GM18861 (cell line): ENCODE measurements around the gene SLC24A3.

Experiments used
- ATAC-seq: cut with Tn5 transposase; IDR thresholded peaks from one replicate; pipeline ENCODE4 v1.9.1; 2021; ENCODE audit not compliant: unreplicated experiment

SLC24A3 gene

DNA sequence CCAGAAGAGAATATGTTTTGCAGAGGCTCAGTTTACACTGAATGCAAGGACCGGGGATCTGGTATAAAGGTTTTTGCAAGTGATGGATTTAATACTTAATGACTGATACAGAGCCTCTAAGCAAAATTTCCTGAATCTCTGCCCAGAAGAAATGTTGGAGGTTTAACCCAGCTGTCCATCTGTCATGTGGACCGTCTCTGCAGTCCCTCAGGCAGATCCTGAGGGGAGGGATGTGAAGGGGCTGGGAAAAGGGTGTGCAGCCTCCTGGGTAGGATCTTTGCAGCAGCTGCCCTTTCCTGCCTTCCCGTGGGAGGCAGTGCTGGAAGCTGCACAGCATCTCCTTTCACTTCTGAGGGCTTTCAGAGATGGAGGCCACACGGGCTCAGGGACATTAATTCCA, 207.0 kb downstream of the SLC24A3 start:
- ATAC-seq = no peak

DNA sequence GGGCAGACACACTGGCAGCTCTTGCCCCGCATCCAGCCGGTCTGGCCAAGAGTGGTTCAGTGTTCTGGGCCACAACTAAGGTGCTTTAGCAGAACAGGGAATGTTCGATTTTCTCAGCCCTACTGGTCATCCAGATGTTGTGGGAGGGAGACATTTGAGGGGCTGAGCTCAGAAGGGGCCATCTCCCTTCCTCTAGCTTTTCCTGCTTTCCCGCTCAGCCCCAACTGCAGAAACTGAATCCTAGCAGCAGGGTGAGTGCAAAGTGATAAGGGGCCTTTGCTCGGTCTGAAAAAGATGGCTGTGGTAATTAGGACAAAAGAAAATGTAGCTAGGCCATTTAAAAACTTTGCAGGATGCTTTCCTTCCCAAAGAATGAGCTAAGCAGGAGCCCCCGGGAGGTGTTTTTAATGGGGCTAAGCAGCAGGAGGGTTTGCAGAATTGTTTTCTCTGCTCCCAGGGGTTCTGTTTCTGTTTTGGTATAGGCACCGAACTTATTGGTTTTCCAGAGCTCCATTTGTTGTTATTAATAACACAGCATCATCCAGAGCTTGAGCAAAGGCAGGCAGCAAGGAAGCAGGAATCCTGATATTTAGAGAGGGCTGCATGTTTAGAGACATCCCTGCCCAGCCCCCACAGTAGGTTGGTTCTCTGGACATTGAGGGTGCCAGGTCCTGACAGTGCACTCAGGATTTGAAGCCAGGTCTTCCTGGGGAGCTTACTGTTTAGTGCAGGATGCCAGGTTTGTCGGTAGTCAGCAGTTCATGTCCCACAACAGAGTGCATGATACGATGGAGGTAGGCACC, 210.9 kb downstream of the SLC24A3 start:
- no peak for ATAC-seq

DNA sequence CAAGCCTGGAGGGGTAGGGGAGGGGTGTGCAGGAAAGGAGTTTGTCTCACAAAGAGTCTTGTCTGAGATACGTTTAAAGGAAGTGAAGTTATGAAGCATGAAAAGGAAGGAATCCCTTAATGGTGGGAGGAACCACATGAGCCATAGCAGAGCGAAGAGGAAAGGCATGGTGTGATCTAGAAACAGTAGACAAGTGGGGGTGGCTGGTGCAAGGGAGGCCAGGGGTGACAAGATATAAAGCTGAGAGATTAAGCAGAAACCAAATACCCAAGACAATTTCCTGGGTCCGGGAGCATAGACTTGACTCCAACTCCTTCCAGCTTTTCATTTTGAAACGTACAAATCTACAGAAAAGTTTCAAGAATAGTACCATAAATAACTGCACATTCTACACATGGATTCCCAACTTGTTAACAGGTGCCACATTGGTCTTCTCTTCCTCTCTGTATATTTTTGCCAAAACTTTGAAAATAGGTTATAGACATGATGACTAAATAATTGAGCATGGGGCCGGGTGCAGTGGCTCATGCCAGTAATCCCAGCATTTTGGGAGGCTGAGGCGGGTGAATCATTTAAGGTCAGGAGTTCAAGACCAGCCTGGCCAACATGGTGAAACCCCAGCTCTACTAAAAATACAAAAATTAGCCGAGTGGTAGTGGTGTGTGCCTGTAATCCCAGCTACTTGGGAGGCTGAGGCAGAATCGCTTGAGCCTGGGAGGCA, 211.6 kb downstream of the SLC24A3 start:
- no peak for ATAC-seq

DNA sequence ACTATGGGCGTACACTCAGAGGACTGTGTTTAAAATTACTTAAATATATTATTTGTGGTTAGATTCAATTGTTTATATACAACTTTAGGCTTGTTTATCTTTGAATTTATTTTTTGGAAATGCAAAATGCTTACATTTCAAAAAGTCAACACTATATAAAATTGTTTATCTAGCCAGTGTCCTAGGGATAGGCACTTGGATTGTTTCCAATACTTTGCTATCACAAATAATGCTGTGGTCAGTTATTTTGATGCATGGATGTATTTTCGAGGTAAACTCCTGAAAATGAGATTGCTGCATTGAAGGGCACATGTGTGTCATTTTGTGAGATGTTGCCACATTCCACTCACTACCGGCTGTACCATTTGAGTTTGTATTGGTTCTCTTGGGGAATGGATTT, 213.9 kb downstream of the SLC24A3 start:
- ATAC-seq = no peak

DNA sequence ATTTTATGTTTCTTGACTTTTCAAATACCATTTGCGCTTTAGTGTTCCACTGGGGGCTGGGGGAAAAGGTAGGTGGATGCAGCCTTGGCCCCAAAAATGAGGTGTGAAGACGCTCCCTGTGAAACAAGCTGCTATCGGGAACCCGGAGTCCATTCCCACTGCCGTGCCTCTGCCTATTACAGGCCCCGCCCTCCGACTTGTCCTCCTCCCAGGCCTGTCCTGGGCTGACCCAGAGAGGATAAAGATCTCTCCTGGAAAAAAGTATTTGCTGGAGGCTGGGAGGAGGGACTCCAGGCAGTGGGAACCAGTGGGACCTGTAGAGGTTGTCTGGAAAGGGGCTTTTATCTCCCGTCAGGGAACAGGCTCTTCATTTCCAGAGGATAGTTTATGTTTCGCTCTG, 215.0 kb downstream of the SLC24A3 start:
- no peak for ATAC-seq

DNA sequence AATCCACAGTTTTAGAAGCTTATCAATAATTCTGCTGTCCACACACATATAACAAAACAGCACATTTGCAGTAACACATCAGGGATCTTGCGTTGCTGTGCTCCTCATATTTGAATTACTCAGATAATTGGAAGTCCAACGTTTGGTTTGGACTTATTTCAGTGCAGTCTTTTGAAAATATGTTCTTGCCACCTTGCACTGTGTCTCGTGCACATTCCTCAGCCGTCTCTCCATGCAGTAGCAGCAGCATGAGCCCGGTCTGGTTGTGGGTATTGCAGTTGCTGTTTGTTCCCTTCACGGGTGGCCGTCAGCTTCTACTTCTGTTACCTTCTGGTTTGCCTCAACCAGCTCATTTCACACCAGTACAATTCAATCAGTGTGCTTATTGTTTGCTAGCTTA, 215.5 kb downstream of the SLC24A3 start:
- no peak for ATAC-seq

DNA sequence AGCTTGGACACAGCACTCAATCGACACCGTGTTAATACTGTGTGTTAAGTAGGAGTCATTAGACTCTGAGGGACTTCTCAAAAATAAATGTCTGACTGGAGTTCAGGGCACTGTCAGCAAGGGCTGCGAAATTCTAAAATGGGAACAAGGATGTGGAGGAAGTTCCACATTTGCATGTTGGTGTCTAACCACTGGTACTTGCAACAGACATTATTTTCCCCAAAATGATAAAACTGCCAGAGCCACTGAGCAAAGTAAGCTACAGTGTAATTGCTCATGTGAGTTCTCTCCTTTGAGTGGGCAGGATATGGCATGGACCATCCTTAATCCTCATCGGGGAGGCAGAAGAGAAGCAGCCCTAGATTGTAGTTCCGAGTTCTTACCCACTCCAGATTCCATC, 215.9 kb downstream of the SLC24A3 start:
- no peak for ATAC-seq

DNA sequence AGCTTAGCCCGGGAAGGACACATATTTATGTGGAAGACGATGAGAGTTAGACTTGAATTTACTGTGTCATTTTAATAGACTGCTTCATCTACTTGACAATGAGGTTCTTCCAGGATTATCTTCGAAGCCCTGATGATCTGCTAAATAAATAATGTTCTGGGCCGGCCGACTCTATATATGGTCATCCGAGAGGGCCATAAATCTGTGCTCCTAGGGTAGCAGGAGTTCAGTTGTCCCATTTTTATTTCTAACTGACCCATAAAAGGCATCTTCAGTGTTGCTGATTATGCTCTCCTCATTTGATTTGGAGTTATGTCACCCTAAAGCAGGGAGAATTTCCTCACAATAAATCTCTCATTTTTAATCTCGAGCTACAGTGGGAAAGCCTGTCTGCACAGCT, 217.1 kb downstream of the SLC24A3 start:
- ATAC-seq = no peak

DNA sequence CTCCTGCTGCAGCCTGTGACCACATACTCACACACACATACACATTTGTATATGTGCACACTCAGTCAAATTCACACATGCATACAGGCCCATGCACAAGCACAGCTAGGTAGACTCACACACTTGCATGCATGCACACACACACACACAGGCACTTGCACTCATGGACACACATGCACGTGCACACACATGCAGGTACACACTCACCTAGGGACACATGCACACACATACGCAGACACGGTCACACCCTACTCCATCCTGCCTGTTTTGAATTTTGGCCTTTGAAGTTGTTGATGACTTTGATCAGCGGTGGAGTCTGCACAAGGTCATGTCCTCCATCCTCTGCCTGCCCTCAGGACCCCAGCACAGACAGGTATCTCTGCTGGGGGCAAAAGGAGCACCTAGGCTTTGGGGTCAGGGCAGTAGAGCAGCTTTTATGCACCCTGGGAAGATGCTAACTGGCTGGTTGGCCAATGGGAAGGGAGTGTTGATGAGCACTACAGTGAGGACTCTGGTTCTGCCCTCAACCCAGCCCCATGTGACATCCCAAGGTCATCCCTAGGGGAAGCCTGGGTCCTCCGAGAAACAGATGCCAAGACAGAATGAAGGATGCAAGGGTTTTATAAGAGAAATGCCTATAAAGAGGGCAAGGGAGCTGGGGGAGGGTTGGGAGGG, 218.3 kb downstream of the SLC24A3 start:
- ATAC-seq = no peak

DNA sequence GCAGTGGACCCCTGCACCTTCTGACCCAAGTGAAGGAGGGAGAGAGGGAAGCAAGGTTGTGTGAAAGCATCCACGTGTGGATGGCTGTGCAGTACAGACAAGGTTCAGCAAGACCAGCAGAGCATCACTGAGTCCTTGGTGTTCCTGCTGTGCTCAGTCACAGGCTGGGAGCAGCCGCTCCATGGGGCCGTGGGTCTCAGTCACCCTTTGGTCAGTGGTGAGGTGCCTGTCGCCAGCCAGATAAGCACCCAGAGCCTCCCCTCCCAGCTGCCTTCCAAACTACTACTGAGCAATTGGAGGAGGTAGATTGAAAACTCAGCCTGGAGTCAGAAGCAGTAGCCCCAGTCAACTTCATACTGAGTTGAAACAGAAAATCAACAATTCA, 218.9 kb downstream of the SLC24A3 start:
- no peak for ATAC-seq

DNA sequence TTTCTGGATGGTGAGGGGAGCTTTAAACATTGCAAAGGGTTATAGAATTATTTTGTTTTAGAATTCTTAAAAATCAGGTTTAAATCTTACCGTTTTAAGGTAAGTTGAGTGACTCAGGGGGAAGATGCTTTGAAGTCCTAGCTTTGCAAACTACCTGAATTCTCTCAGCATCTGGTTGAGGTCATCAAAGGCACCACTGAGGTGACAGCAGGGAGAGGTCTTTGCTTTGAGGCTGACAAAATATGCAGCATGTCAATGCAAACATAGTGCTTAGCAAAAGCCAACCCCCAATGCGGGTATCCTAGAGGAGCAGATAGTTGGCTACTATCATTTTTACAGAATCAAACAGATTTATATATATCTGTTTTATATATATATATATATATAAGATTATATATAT, 219.5 kb downstream of the SLC24A3 start:
- no peak for ATAC-seq

DNA sequence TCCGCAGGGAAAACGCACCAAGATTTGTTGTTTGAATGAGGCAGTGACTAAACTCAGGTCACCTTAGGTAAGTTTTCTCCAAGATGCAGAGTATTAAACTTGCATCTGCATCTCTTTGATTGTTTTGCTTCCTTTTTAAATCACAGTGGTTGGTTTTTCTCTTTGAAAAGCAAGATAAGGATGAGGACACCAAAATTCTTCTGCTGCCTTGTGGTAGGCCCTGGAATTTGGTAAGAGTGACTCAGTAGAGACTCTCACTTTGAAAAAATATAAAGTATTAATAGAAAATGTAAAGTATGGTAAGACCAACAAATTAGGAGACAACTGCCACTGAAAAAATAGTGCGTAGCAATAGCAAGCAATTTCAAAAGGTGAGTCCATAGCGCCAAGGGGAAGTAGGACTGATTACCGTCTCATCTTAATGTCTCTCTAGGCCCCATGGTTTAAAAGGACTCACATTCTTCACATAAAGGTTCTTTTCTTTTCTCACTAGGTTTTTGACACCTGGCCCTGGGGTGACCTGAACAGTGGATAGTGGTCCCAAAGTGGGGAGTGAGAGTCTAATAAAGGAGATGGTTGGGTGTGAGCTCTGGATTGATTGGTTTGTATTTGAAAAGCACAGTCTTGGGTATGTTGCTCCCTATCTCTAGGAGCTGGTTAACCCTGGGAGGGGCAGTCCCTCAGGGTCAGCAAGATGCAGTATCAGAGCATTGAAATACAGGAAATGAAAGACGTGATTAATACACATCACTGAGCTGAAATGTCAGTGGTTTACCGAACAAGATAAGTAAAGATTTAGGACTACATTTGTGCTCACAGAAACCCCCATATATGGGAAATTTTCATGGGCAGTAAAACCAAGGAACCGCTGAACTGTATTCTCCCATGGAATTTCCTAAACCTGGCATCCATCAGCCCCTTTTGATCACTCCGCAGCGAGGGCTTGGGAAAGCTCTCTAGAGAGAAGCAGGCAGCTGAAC, 221.2 kb downstream of the SLC24A3 start:
- no peak for ATAC-seq

DNA sequence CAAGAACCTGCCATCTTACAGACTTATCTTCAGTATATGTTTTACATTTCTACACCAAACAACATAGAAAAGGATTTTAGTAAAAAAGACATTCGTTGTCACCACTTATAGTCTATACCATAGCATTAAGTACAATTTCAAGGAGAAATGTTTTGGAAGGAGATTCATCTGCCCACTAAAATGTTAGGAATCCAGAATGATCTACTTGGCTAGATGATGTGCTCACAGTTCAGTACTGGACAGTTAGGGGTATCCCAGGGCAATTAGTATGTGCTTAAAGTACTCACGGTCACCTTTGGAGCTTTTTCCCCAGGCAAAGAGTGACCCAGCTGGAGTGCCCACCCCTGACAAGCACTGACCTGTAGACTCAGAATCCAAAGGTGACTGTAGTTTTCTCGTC, 222.9 kb downstream of the SLC24A3 start:
- no peak for ATAC-seq

DNA sequence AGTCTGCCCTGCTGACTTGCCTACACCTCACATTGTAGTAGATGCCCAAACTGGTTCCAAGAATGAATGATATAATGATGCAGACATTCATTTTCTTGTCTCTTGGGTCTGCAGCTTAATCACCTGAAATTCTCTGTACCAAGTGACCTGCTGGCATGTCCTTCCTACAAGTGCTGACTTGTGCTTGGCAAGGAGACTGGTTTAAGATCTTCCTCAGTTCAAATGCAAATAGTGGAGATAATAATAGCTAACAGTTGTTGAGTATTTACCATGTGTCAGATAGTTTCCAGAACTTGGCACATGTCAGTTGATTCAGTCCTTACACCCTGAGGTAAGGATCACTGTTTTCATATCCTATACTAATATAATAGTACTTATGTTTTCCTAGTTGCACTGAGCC, 223.4 kb downstream of the SLC24A3 start:
- no peak for ATAC-seq

DNA sequence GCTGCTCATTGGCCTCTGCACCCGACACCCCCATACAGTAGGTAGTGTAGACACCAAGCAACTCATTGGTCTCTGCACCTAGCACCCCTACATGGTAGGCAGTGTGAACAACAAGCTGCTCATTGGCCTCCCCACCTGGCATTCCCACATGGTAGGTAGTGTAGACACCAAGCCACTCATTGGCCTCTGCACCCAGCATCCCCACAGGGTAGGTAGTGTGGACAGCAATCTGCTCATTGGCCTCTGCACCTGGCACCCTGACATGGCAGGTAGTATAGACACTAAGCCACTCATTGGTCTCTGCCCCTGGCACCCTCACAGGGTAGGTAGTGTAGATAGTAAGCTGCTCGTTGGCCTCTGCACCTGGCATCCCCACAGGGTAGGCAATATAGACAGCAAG, 226.0 kb downstream of the SLC24A3 start:
- ATAC-seq = no peak

DNA sequence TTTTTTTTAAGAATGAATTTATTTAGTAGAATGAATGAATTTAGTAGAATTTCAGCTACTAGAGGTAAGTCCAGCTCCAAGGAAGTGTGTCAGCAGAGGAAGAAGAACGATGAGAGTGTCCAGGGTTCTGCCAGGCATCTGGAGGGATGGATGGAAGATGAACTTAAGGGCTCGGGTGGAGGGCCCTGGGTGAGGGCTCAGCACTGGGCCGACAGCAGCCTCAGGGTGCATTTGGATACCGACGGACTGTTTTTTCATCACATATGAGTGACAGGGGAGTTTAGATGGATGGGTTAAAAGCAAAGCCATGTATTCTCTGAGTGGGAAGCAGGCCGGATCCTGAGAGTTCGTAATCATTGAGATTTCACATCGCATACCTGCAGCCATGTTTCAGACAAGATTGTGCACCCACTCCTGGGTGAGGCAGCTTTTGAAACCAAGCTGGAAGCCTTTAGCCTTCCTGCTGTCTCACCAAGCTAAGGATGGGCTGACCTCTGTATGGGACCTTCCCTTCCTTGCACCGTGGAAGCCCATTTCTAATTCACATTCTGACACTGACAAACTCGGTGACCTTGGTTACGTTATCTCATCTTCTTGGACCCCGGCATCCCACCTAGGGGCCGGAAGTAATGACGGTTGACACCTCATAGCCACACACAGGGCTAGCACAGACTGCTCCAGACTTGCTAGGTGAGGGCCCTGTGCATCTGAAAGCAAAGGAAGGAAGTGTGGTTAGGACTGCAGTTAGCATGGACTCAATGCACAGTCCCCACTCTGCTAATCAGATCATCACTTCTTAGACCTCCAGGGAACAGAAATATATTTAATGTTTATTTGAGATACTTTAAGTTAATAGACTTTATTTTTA, 228.5 kb downstream of the SLC24A3 start:
- ATAC-seq = no peak

DNA sequence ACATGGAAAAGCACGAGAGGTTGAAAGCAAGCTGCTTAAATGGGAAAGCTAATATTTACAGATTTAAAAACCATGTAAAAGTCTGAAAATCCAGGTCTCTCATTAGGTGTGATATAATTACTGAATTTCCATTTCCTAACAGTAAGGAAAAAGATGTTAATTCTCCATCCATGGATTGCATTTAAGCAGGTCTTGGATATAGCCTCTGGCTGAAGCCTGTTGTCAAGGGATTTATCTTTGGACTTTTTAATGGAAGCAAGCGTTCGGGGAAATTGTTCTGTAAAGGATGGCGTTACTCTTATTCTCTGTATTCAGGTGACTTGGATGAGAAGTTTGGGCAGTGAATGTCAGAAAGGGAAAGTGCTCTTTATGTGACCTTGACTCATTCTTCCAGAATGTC, 233.8 kb downstream of the SLC24A3 start:
- ATAC-seq = no peak

DNA sequence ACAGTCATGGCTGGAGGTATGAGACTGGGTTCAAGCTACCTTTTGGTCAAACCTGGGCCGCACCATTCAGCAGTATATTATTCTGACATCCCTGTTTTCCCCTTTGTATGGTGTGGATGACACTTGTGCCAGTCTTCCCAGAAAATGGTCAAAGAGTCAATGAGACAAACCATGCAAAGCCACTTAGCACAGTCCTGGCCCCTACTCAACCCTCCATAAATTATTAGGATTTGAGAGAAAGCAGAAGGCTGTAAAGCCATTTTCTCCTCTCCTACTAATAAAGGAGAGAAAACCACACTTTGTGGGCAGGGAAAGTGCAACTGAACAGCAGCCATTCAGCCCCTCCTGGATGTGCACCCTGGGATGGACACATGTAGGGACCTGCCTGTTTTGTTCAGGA, 236.2 kb downstream of the SLC24A3 start:
- no peak for ATAC-seq

DNA sequence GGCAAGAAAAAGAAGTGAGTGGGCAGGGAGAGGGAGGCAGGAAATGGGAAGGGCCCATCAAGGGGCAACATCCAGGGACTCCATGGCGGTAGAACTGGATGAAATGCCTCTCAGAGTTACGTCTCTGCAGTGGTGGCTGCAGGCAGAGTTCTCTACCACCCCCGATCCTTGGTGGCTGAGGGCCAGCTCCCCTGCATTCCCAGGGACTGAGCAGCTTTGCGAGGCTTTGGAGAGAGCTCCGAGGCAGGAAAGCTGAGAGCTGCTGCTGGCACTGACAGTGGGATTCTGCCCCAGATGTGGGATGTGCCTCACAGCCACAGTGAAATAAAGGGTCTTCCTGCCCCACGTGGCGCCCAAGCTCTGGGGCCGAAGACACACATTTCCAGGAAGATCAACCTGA, 236.6 kb downstream of the SLC24A3 start:
- ATAC-seq = no peak
